GM10266 (cell line): Measurements from ENCODE around the gene ANKRD23.
"Not testable (repeated sequence)": the region's sequence is repeated elsewhere in the genome, so short reads cannot be mapped to it uniquely, and the experiment has no call there.

ENCODE experiments used
- DNase-seq: peaks from one replicate; pipeline ENCODE4 v3.0.0; 2012; ENCODE audit errors: extremely low spot score
- TF ChIP-seq, protein P1 (sequence below): IDR thresholded peaks from 2 replicates; pipeline ENCODE4 v1.5.1; 2012; ENCODE audit warnings: mild to moderate bottlenecking, low read depth; ENCODE audit not compliant: control insufficient read depth, insufficient read depth; ENCODE audit errors: missing control alignments

The ANKRD23 gene

DNA sequence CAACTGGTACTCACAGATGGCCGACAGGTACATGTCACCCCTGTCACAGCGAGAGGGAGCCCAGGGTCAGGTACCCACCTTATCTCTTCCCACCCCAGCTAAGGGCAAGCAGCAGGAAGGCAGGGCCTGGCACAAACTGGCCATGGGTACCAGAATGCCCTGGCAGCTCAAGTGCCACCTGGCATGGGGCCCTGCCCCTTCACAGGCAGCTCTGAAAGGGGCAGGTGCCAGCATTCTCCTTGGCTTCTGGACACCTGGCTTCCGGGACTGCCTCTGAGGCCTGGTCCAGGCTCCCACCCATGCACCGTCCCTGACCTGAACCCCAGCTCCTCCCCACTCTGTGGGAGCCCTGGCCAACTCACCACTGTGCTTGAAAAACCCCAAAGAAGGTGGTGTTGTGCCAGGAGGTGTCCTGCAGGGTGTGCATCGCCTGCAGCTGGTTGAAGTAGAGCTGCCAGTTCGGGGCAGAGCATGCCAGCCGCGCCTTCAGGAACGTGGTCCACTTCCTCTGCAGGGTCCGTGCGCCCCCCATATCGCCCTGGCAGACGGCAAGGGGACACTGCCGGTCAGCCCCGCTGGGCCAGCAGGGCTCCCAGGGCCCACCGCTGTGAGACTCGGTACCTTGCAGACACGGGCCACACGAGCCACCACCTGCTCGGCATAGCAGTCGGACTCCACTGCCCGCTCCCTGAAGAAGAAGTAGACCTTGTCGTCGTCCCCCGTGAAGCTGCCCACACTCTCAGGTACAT lies 20.7 kb upstream of the ANKRD23 start:
- TF ChIP-seq, protein P1, sequence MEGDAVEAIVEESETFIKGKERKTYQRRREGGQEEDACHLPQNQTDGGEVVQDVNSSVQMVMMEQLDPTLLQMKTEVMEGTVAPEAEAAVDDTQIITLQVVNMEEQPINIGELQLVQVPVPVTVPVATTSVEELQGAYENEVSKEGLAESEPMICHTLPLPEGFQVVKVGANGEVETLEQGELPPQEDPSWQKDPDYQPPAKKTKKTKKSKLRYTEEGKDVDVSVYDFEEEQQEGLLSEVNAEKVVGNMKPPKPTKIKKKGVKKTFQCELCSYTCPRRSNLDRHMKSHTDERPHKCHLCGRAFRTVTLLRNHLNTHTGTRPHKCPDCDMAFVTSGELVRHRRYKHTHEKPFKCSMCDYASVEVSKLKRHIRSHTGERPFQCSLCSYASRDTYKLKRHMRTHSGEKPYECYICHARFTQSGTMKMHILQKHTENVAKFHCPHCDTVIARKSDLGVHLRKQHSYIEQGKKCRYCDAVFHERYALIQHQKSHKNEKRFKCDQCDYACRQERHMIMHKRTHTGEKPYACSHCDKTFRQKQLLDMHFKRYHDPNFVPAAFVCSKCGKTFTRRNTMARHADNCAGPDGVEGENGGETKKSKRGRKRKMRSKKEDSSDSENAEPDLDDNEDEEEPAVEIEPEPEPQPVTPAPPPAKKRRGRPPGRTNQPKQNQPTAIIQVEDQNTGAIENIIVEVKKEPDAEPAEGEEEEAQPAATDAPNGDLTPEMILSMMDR: no peak
- no peak for DNase-seq

DNA sequence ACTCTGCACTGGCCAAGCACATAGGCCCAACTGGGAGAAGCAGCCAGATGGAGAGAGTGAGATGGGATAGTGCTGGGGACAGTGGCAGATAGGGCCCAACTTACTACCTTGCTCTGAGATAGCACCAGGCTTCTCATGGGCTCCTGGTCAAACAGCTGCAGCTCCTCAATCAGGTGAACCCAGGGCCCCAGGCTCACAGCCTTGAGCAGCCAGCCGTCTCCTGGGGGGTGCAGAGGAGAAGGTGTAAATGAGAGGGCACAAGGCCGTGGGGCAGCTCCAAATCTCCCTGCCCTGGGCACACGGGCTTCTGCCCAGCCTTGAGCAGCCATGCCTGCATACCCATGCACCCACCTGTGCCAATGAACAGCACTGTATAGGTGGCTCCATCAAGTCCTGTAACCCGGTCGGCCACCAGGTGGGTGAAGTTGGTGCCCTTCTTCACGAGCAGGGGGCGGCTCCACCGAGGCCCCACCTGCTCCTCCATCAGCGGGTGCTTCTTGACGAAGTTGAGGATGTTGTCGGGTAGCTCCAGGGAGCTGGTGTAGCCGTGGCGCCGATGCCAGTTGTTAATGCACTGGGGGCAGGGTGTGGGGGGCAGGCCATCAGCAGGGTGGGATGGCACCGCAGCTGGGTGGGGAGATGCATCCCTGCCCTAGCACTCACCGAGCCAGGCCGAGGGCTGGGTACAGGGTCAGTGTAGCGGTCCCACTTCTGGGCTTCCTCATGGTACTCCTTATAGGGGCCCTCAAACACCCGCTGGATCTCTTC lies 19.9 kb upstream of the ANKRD23 start:
- TF ChIP-seq, protein P1: no peak

DNA sequence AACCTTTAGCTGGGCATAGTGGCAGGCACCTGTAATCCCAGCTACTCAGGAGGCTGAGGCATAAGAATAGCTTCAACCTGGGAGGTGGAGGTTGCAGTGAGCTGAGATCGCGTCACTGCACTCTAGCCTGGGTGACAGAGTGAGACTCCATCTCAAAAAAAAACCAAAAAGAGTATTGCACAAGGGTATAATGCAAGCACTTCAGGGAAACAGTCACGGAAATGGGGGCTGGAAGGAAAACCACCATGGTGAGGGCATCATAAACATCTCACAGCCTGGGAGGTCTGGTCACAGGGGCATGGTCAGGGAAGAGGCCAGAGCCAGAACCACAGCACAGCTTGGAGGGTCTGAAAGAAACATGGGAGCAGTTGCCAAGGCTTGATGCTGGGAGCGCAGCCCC lies 19.2 kb upstream of the ANKRD23 start:
- DNase-seq: not testable (repeated sequence)

More for the DNA sequence above, 19.9 kb upstream of the ANKRD23 start:
- no peak for DNase-seq

DNA sequence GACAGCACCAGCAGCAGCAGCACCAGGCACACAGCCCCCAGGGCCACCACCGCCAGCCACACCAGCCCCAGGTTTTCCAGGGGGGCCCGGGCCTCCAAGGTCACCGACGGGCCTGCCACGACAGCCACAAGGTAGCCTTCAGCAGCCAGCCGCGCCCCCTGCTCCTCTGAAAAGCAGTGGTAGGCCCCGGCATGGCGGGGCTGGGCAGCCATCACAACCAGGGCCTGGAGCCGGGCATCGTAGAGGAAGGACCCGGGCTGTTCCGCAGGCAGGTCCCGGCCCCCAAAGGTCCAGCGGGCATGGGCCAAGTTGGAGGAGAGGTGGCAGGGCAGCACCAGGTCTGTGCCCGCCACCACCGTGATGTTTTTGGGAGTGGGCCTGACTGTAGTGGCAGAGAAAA lies 17.3 kb upstream of the ANKRD23 start:
- no peak for DNase-seq
- TF ChIP-seq, protein P1: no peak

DNA sequence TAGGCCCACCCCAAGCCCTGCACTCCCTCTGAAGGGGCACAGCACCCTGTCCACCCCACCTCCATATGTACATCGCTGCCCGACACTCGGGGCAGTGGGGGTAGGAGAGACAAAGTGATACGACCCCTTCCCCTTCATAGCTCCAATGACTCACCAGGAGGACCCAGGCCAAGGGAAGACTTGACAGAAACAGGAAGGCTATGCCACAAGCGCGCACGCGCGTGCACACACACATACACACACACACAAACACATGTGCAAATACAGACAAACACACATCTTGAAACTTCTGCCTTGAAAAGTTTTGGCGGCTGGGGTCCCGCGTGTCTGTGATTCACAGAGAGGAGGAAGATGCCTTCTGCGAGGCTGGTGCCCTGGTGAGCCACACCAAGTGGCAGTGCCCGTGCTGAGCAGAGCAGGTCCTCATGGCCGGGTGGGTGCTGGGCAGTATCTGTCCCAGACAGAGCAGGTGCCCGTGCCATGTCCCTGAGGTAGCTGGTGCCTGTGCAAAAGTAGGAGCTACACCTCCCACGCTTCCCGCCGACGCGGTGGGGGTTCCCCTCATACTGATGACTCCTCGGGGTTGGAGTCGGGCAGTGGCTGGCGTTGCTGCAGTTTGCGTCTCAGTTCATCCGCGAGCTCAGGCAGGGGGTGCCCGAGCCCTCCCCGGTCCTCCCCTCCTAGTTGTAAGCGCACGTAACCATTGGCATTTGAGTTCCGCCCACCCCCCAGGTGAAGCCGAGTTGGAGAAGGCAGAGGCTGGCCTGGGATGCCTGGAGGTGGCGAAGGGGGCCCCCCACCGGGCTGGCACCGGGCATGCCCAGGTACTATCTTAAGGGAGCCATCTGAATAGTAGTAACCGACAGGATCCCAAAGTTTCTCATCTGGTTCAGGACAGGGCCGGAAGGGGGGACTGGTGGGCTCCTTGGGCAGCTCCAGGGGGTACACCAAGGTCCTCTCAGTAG lies 16.5 kb upstream of the ANKRD23 start:
- no peak for DNase-seq
- TF ChIP-seq, protein P1: no peak

DNA sequence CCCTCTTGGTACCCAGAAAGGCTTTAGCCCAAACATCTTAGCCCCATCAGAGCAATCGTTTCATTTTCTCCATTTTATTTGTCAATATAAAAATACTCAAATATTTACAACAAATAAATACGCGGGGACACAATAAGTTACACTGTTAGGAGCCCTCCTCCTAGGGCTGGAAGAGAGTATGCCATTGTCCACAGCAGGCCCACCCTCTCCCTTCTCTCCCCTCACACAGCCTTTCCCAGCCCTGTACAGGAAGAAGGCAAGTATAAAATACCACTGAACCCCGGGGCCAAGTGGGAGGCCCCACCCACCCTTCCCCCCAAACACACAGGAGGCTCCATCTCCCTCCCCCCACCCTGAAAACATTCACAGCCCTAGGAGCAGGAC lies 15.9 kb upstream of the ANKRD23 start:
- TF ChIP-seq, protein P1: no peak
- DNase-seq: no peak

DNA sequence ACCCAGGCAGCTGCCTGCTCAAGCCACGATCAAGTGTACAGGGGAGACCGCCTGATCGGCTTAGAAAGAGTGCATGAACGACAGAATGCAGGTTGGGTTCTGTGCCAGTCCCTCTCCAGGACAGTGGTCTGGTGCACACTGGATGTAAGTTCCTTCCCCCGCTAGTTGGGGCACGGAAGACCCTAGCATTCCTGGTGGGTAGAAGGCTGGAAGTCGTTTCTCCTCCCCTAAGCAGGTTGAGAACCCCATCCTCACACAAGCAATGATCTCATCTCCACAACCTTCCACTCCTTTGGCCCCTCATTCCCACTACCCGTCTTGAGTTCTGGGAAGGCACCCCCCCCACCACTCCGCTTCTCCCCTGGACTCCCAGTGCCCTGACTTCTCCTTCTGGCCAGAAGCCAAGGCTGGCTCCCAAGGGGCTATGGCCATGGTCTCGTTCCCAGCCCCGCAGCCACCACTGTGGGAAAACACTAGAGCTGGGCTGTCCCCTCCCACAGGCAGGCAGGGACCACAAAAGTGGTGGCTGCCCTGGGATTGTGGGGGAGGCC lies 15.4 kb upstream of the ANKRD23 start:
- no peak for DNase-seq
- TF ChIP-seq, protein P1: no peak
